CD4-positive, CD25-positive, alpha-beta regulatory T cell (primary cell): ENCODE measurements around the gene SLC25A13. TPM values are rescaled to one million over a fixed set of nuclear protein-coding genes. Genes with fewer than 3 reads are reported as not detected.

Source experiments
- ATAC-seq, 2 donors: fragments of 150-1000 bp; cut with Tn5 transposase; one replicate each; pipeline ENCODE4 v1.10.0; 2021; ENCODE audit warnings: low read depth in 2 of 2, moderate number of reproducible peaks in 2 of 2, moderate library complexity in 1 of 2
- DNase-seq, 3 donors: peaks; one replicate each; pipeline versions ENCODE4 v3.0.0 to v3.0.0-alpha.2; 2012 to 2022; ENCODE audit warnings: mixed read lengths in 1 of 3
- H3K27ac ChIP-seq: one replicate; pipeline ENCODE4 v1.7.0; 2013; ENCODE audit warnings: mild to moderate bottlenecking, low read length; ENCODE audit not compliant: insufficient read depth, poor library complexity, severe bottlenecking
- H3K27me3 ChIP-seq: one replicate; pipeline ENCODE4 v1.7.0; 2013; ENCODE audit warnings: low read length; ENCODE audit not compliant: control insufficient read depth, insufficient read depth
- H3K36me3 ChIP-seq: one replicate; pipeline ENCODE4 v1.7.0; 2013; ENCODE audit warnings: mild to moderate bottlenecking, low read length, moderate library complexity; ENCODE audit not compliant: control insufficient read depth, insufficient read depth
- H3K4me1 ChIP-seq: 2 replicates; pipeline ENCODE4 v1.7.0; 2013; ENCODE audit warnings: mild to moderate bottlenecking, low read length; ENCODE audit not compliant: insufficient read depth, control insufficient read depth, poor library complexity, severe bottlenecking
- H3K4me3 ChIP-seq: one replicate; pipeline ENCODE4 v1.7.0; 2013; ENCODE audit warnings: low read depth, mild to moderate bottlenecking, low read length, moderate library complexity
- H3K9me3 ChIP-seq, 2 experiments: 1 replicate in 1 of 2; 2 replicates in 1 of 2; pipeline ENCODE4 v1.7.0; 2013; ENCODE audit warnings: low read length in 2 of 2, mild to moderate bottlenecking in 1 of 2, moderate library complexity in 1 of 2; ENCODE audit not compliant: control insufficient read depth in 2 of 2
- H3K27ac Mint-ChIP-seq, 3 donors: one replicate each; pipeline ENCODE4 v1.8.0; 2020 to 2022; ENCODE audit warnings: mild to moderate bottlenecking in 3 of 3, mixed read lengths in 3 of 3, moderate library complexity in 2 of 3
- H3K27me3 Mint-ChIP-seq: one replicate; pipeline ENCODE4 v1.8.0; 2022; ENCODE audit warnings: mild to moderate bottlenecking, mixed read lengths
- H3K36me3 Mint-ChIP-seq: one replicate; pipeline ENCODE4 v1.8.0; 2020; ENCODE audit warnings: mixed read lengths
- H3K4me1 Mint-ChIP-seq, 4 donors: one replicate each; pipeline ENCODE4 v1.8.0; 2020 to 2022; ENCODE audit warnings: mixed read lengths in 4 of 4, mild to moderate bottlenecking in 1 of 4
- H3K4me3 Mint-ChIP-seq, 4 donors: one replicate each; pipeline ENCODE4 v1.8.0; 2020 to 2022; ENCODE audit warnings: mild to moderate bottlenecking in 4 of 4, mixed read lengths in 4 of 4, moderate library complexity in 3 of 4
- H3K9me3 Mint-ChIP-seq, 7 donors: one replicate each; pipeline ENCODE4 v1.8.0; 2020 to 2022; ENCODE audit warnings: mixed read lengths in 7 of 7, mild to moderate bottlenecking in 3 of 7, moderate library complexity in 2 of 7
- polyA plus RNA-seq, 4 donors: library from polyadenylated mRNA; unstranded; fragments of 300-500 nt; fragmentation: Illumina TruSeq; gene quantifications; one replicate each; pipeline ENCODE4 v1.2.3, GENCODE V29; 2021
- total RNA-seq: library from RNA; stranded (reverse); gene quantifications from one replicate; pipeline ENCODE4 v1.2.3, GENCODE V29; 2022

SLC25A13 gene
- total and polyA plus RNA-seq, 5 donors from 2014 or later, result 7.6 to 14.5 (median 8.7) TPM

DNA sequence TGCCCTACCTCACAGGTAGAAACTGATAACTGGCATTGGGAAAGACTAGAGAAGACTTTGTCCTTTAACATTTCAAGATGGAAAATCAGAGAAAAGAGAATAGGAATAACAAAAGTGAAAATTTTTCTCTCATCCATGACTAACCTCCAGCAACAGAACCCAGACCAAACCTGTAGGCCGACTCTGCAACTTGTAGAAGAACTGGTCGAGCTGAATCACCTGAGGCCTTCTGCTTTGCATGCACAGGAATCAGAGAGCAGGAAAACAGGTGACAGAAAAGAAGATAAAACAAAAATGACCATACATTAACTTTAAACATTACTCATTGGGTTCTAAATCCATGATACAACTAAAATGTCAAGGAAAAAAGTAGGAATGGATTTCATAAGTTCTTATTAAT lies 137.1 kb downstream of the SLC25A13 start:
- H3K36me3 Mint-ChIP-seq, result peaks cover 34% of the 10 kb centered on the region

GRCh38 chr7:96183163-96183670 lies 138.7 kb downstream of the SLC25A13 start:
- Histone ChIP-seq H3K27me3 (no peaks in the 10 kb centered on the region), H3K27ac (no peak overlapping the region), H3K9me3 (no peaks in the 10 kb centered on the region), H3K36me3 (peaks cover 19% of the 10 kb centered on the region), H3K4me1 (no peaks in the 10 kb centered on the region), H3K4me3 (no peak overlapping the region)
- no peak for DNase-seq
- Mint-ChIP-seq H3K4me3 (no peak overlapping the region), H3K27me3 (no peaks in the 10 kb centered on the region), H3K9me3 (no peaks in the 10 kb centered on the region), H3K36me3 (peaks cover 24% of the 10 kb centered on the region), H3K27ac (no peak overlapping the region), H3K4me1 (peaks cover 0 to 2% (median 0%) of the 10 kb centered on the region in 4 donors)
- ATAC-seq, result no peak

More for the DNA sequence above, 137.1 kb downstream of the SLC25A13 start:
- Histone ChIP-seq H3K4me3 (no peak overlapping the region), H3K9me3 (no peaks in the 10 kb centered on the region), H3K4me1 (no peaks in the 10 kb centered on the region), H3K27ac (no peak overlapping the region), H3K27me3 (no peaks in the 10 kb centered on the region), H3K36me3 (peaks cover 25% of the 10 kb centered on the region)
- Mint-ChIP-seq H3K27me3 (no peaks in the 10 kb centered on the region), H3K9me3 (no peaks in the 10 kb centered on the region), H3K4me1 (peaks cover 0 to 2% (median 0%) of the 10 kb centered on the region in 4 donors), H3K4me3 (no peak overlapping the region), H3K27ac (no peak overlapping the region)
- ATAC-seq (no peak), DNase-seq (no peak)

GRCh38 chr7:96182424-96183158 lies 139.3 kb downstream of the SLC25A13 start:
- Mint-ChIP-seq H3K27me3 (no peaks in the 10 kb centered on the region), H3K4me1 (peaks cover 0 to 2% (median 0%) of the 10 kb centered on the region in 4 donors), H3K27ac (no peak overlapping the region), H3K4me3 (no peak overlapping the region), H3K36me3 (peaks cover 24% of the 10 kb centered on the region), H3K9me3 (no peaks in the 10 kb centered on the region)
- H3K4me1 ChIP-seq, result no peaks in the 10 kb centered on the region
- no peak overlapping the region for H3K27ac ChIP-seq
- H3K27me3 ChIP-seq, result no peaks in the 10 kb centered on the region
- no peak for DNase-seq
- H3K36me3 ChIP-seq, result peaks cover 19% of the 10 kb centered on the region
- no peak overlapping the region for H3K4me3 ChIP-seq
- H3K9me3 ChIP-seq, result no peaks in the 10 kb centered on the region
- ATAC-seq, result no peak

GRCh38 chr7:96181174-96181573 lies 140.7 kb downstream of the SLC25A13 start:
- H3K27me3 Mint-ChIP-seq, result no peaks in the 10 kb centered on the region
- DNase-seq (no peak), ATAC-seq (no peak)
- Histone ChIP-seq H3K9me3 (no peaks in the 10 kb centered on the region), H3K27me3 (no peaks in the 10 kb centered on the region), H3K4me1 (no peaks in the 10 kb centered on the region), H3K27ac (no peak overlapping the region), H3K4me3 (no peak overlapping the region), H3K36me3 (peaks cover 27% of the 10 kb centered on the region)
- no peaks in the 10 kb centered on the region for H3K4me1 Mint-ChIP-seq
- H3K36me3 Mint-ChIP-seq, result peaks cover 24% of the 10 kb centered on the region
- H3K27ac Mint-ChIP-seq, result no peak overlapping the region
- H3K9me3 Mint-ChIP-seq, result no peaks in the 10 kb centered on the region
- no peak overlapping the region for H3K4me3 Mint-ChIP-seq

DNA sequence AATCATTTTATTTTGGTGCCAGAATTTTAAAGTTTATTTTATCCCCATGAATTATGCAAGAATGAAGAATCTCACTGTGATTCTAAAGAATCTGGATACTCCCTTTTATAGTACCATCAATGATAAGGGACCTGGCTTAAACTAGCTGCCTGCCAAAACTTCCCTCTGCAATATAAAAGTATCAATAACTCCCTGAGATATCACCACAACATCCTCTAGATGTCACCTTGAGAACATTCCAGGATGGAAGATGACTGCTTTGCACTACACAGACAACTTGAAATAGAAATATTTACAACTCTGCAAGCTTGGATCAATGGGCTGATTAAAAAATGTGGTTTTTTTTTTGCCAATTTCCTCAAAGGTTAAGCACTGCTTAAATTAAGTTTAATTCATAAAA lies 142.1 kb downstream of the SLC25A13 start:
- no peaks in the 10 kb centered on the region for H3K9me3 Mint-ChIP-seq
- no peak overlapping the region for H3K4me3 Mint-ChIP-seq
- Histone ChIP-seq H3K36me3 (peaks cover 28% of the 10 kb centered on the region), H3K27ac (no peak overlapping the region), H3K9me3 (no peaks in the 10 kb centered on the region), H3K27me3 (no peaks in the 10 kb centered on the region), H3K4me1 (no peaks in the 10 kb centered on the region), H3K4me3 (no peak overlapping the region)
- DNase-seq (no peak), ATAC-seq (no peak)
- peaks cover 33% of the 10 kb centered on the region for H3K36me3 Mint-ChIP-seq
- H3K27me3 Mint-ChIP-seq, result no peaks in the 10 kb centered on the region
- H3K27ac Mint-ChIP-seq, result no peak overlapping the region
- H3K4me1 Mint-ChIP-seq, result no peaks in the 10 kb centered on the region

- Histone ChIP-seq H3K4me3 (no peak overlapping the region), H3K36me3 (peaks cover 24% of the 10 kb centered on the region), H3K9me3 (no peaks in the 10 kb centered on the region), H3K27ac (no peak overlapping the region), H3K27me3 (no peaks in the 10 kb centered on the region), H3K4me1 (no peaks in the 10 kb centered on the region)
- DNase-seq (no peak), ATAC-seq (no peak)
- no peak overlapping the region for H3K4me3 Mint-ChIP-seq
- peaks cover 34% of the 10 kb centered on the region for H3K36me3 Mint-ChIP-seq
- H3K9me3 Mint-ChIP-seq, result no peaks in the 10 kb centered on the region
- no peaks in the 10 kb centered on the region for H3K27me3 Mint-ChIP-seq
- H3K27ac Mint-ChIP-seq, result no peak overlapping the region
- H3K4me1 Mint-ChIP-seq, result no peaks in the 10 kb centered on the region
Measured at GRCh38 chr7:96179341-96179740, 142.6 kb downstream of the SLC25A13 start.

DNA sequence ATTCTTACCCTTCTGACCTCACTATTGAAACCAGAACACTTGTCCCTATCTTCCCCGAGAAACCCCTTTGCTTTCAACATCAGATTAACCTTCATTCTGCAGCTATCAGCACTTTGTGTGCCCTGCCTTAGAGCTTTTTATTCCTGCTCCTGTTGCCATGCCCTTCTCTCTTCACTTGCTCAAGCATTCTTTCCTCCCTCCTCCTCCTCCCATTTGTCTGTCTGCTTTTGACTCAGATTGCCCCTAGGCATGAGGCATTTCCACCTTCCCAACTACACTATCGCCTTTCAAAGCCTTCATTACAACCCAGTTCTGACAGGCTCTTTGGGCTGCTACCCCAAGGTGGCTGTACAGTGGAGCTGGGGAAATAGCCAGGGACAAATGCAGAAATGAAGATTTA lies 143.3 kb downstream of the SLC25A13 start:
- no peak overlapping the region for H3K27ac ChIP-seq

DNA sequence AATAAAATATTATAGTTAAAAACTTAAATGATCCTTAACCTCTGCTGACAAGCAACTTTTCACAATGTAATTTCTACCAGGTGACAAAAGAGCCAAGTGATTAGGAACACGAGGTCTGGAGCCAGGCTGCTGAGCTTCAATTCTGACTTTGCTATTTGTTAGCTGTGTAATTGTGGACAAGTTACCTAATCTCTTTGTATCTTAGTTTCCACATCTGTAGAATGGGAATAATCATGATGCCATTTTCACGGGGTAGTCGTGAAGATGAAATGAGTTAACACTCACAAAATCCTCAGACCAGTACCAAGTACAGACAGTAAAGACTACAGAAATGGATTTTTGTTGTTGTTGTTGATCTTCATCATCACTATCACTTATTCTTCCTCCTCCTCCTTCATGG lies 144.5 kb downstream of the SLC25A13 start:
- Mint-ChIP-seq H3K36me3 (peaks cover 28% of the 10 kb centered on the region), H3K4me1 (peaks cover 0 to 2% (median 0%) of the 10 kb centered on the region in 4 donors), H3K4me3 (no peak overlapping the region), H3K27me3 (no peaks in the 10 kb centered on the region), H3K27ac (no peak overlapping the region), H3K9me3 (no peaks in the 10 kb centered on the region)
- ATAC-seq (no peak), DNase-seq (no peak)
- no peaks in the 10 kb centered on the region for H3K4me1 ChIP-seq
- H3K36me3 ChIP-seq, result peaks cover 12% of the 10 kb centered on the region
- no peak overlapping the region for H3K4me3 ChIP-seq
- no peaks in the 10 kb centered on the region for H3K9me3 ChIP-seq
- no peak overlapping the region for H3K27ac ChIP-seq
- H3K27me3 ChIP-seq, result no peaks in the 10 kb centered on the region

More for the DNA sequence above, 143.3 kb downstream of the SLC25A13 start:
- H3K4me1 ChIP-seq, result no peaks in the 10 kb centered on the region
- DNase-seq, result no peak
- H3K36me3 ChIP-seq, result peaks cover 19% of the 10 kb centered on the region
- no peak overlapping the region for H3K4me3 ChIP-seq
- H3K27me3 ChIP-seq, result no peaks in the 10 kb centered on the region
- Mint-ChIP-seq H3K4me1 (peaks cover 0 to 2% (median 0%) of the 10 kb centered on the region in 4 donors), H3K27me3 (no peaks in the 10 kb centered on the region), H3K9me3 (no peaks in the 10 kb centered on the region), H3K4me3 (no peak overlapping the region), H3K36me3 (peaks cover 34% of the 10 kb centered on the region), H3K27ac (no peak overlapping the region)
- H3K9me3 ChIP-seq, result no peaks in the 10 kb centered on the region
- ATAC-seq, result no peak
